CD4-positive, alpha-beta T cell treated with Interleukin-1 beta for 1 hour (primary cell): Measurements from ENCODE around the gene FRA10AC1.

ENCODE experiments used
- DNase-seq, 2 donors: peaks; one replicate each; pipeline ENCODE4 v3.0.0-alpha.2; 2020 to 2022

The FRA10AC1 gene

GRCh38 chr10:93702210-93703001, at the start of gene FRA10AC1:
Gene FRA10AC1, minus strand, starts transcription at chr10:93702592. Its CDS starts 2,486 bp downstream, at chr10:93700106.
- peak; percentile 88 to 90 for DNase-seq

- DNase-seq: peak; percentile 6
These were observed 49.4 kb upstream of the FRA10AC1 start for GRCh38 chr10:93751832-93752231.

- DNase-seq: no peak
These were observed 48.7 kb upstream of the FRA10AC1 start for GRCh38 chr10:93751124-93751523.

- DNase-seq: no peak
These were observed 46.9 kb upstream of the FRA10AC1 start for GRCh38 chr10:93749218-93749799.

- no peak for DNase-seq
These were observed 44.5 kb upstream of the FRA10AC1 start for GRCh38 chr10:93746844-93747284.

GRCh38 chr10:93745408-93746065, 43.1 kb upstream of the FRA10AC1 start:
- peak in 1 of 2 donors; percentile 7 for DNase-seq

- peak in 1 of 2 donors; percentile 4 for DNase-seq
These were observed 40.4 kb upstream of the FRA10AC1 start for GRCh38 chr10:93742633-93743349.

- no peak for DNase-seq
These were observed 39.0 kb upstream of the FRA10AC1 start for GRCh38 chr10:93741367-93741766.

- DNase-seq: no peak
These were observed 23.6 kb upstream of the FRA10AC1 start for GRCh38 chr10:93726024-93726423.

GRCh38 chr10:93723153-93723552, 20.8 kb upstream of the FRA10AC1 start:
- DNase-seq: no peak

GRCh38 chr10:93722550-93722949, 20.2 kb upstream of the FRA10AC1 start:
- no peak for DNase-seq

GRCh38 chr10:93719901-93720300, 17.5 kb upstream of the FRA10AC1 start:
- DNase-seq: no peak

- DNase-seq: no peak
These were observed 16.7 kb upstream of the FRA10AC1 start for GRCh38 chr10:93718937-93719725.

- no peak for DNase-seq
These were observed 14.4 kb upstream of the FRA10AC1 start for GRCh38 chr10:93716766-93717165.

- DNase-seq: peak; percentile 6 to 9
These were observed 13.0 kb upstream of the FRA10AC1 start for GRCh38 chr10:93715345-93715744.

- no peak for DNase-seq
These were observed 10.2 kb upstream of the FRA10AC1 start for GRCh38 chr10:93712593-93712992.

- DNase-seq: no peak
These were observed 9.5 kb upstream of the FRA10AC1 start for GRCh38 chr10:93711891-93712290.

- no peak for DNase-seq
These were observed 8.0 kb upstream of the FRA10AC1 start for GRCh38 chr10:93710333-93710909.

GRCh38 chr10:93707623-93708022, 5.2 kb upstream of the FRA10AC1 start:
- DNase-seq: no peak

- DNase-seq: no peak
These were observed 2.1 kb upstream of the FRA10AC1 start for GRCh38 chr10:93704451-93704850.

- DNase-seq: no peak
These were observed 1.4 kb upstream of the FRA10AC1 start for GRCh38 chr10:93703841-93704240.

- DNase-seq: peak in 1 of 2 donors; percentile 9
These were observed 674 bp upstream of the FRA10AC1 start for GRCh38 chr10:93703066-93703465.
